A673 (cell line): ENCODE data around the gene STAT6.

Source experiments
- CTCF ChIP-seq: fragments of 300-800, 200-600 bp; sonication (generic); conservative IDR thresholded peaks from 2 replicates; pipeline ENCODE4 v1.5.1; 2017; ENCODE audit warnings: low read depth, mild to moderate bottlenecking, antibody characterized with exemption, low read length, moderate library complexity, mixed read lengths
- EZH2 ChIP-seq: fragments of 200-600 bp; sonication (generic); IDR thresholded peaks from 2 replicates; pipeline ENCODE4 v1.6.1; 2017; ENCODE audit warnings: borderline replicate concordance, low read depth, mild to moderate bottlenecking, mixed read lengths, antibody characterized with exemption, low read length; ENCODE audit not compliant: poor library complexity, severe bottlenecking

- TF ChIP-seq CTCF (no peak), EZH2 (no peak)
Observed at GRCh38 chr12:57046947-57047890, 63.9 kb downstream of the STAT6 start.
